Measurements from ENCODE around the gene RAD21L1.

DNA sequence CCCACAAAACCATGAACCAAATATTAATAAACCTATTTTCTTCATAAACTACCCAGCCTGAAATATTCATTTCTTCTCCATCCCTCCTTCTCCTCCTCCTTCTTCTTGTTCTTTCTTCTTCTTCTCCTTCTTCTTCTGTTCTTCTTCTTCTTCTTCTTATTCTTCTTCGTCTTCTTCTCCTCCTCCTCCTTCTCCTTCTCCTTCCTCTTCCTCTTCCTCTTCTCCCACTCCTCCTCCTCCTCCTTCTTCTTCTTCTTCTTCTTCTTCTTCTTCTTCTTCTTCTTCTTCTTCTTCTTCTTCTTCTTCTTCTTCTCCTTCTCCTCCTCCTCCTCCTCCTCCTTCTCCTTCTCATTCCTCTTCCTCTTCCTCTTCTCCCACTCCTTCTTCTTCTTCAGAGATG is 36.0 kb upstream of the RAD21L1 start:
- TF ChIP-seq HNF4A (conservative IDR thresholded peaks at IDR 0.05) (no peak), JUND (IDR thresholded peaks at IDR 0.05) (no peak), GABPA (IDR thresholded peaks at IDR 0.05 in 1 of 2, conservative IDR thresholded peaks at IDR 0.05 in 1 of 2) (no peak), EGR1 (IDR thresholded peaks at IDR 0.05; ENCODE audit: low read depth in 2 of 2) (no peak)
- TF ChIP-seq, protein P1, sequence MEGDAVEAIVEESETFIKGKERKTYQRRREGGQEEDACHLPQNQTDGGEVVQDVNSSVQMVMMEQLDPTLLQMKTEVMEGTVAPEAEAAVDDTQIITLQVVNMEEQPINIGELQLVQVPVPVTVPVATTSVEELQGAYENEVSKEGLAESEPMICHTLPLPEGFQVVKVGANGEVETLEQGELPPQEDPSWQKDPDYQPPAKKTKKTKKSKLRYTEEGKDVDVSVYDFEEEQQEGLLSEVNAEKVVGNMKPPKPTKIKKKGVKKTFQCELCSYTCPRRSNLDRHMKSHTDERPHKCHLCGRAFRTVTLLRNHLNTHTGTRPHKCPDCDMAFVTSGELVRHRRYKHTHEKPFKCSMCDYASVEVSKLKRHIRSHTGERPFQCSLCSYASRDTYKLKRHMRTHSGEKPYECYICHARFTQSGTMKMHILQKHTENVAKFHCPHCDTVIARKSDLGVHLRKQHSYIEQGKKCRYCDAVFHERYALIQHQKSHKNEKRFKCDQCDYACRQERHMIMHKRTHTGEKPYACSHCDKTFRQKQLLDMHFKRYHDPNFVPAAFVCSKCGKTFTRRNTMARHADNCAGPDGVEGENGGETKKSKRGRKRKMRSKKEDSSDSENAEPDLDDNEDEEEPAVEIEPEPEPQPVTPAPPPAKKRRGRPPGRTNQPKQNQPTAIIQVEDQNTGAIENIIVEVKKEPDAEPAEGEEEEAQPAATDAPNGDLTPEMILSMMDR (IDR thresholded peaks at IDR 0.05; ENCODE audit: low read depth, low read length, missing input control) = no peak
- TF ChIP-seq, protein P2, sequence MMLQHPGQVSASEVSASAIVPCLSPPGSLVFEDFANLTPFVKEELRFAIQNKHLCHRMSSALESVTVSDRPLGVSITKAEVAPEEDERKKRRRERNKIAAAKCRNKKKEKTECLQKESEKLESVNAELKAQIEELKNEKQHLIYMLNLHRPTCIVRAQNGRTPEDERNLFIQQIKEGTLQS (IDR thresholded peaks at IDR 0.05) = no peak
- TF ChIP-seq, protein P3, sequence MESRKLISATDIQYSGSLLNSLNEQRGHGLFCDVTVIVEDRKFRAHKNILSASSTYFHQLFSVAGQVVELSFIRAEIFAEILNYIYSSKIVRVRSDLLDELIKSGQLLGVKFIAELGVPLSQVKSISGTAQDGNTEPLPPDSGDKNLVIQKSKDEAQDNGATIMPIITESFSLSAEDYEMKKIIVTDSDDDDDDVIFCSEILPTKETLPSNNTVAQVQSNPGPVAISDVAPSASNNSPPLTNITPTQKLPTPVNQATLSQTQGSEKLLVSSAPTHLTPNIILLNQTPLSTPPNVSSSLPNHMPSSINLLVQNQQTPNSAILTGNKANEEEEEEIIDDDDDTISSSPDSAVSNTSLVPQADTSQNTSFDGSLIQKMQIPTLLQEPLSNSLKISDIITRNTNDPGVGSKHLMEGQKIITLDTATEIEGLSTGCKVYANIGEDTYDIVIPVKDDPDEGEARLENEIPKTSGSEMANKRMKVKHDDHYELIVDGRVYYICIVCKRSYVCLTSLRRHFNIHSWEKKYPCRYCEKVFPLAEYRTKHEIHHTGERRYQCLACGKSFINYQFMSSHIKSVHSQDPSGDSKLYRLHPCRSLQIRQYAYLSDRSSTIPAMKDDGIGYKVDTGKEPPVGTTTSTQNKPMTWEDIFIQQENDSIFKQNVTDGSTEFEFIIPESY (IDR thresholded peaks at IDR 0.05) = no peak
- TF ChIP-seq, protein P4, sequence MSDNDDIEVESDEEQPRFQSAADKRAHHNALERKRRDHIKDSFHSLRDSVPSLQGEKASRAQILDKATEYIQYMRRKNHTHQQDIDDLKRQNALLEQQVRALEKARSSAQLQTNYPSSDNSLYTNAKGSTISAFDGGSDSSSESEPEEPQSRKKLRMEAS (IDR thresholded peaks at IDR 0.05) = no peak
- TF ChIP-seq, protein P5, sequence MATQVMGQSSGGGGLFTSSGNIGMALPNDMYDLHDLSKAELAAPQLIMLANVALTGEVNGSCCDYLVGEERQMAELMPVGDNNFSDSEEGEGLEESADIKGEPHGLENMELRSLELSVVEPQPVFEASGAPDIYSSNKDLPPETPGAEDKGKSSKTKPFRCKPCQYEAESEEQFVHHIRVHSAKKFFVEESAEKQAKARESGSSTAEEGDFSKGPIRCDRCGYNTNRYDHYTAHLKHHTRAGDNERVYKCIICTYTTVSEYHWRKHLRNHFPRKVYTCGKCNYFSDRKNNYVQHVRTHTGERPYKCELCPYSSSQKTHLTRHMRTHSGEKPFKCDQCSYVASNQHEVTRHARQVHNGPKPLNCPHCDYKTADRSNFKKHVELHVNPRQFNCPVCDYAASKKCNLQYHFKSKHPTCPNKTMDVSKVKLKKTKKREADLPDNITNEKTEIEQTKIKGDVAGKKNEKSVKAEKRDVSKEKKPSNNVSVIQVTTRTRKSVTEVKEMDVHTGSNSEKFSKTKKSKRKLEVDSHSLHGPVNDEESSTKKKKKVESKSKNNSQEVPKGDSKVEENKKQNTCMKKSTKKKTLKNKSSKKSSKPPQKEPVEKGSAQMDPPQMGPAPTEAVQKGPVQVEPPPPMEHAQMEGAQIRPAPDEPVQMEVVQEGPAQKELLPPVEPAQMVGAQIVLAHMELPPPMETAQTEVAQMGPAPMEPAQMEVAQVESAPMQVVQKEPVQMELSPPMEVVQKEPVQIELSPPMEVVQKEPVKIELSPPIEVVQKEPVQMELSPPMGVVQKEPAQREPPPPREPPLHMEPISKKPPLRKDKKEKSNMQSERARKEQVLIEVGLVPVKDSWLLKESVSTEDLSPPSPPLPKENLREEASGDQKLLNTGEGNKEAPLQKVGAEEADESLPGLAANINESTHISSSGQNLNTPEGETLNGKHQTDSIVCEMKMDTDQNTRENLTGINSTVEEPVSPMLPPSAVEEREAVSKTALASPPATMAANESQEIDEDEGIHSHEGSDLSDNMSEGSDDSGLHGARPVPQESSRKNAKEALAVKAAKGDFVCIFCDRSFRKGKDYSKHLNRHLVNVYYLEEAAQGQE (IDR thresholded peaks at IDR 0.05) = no peak

All from liver (tissue), 3 donors.